OCI-LY1 (cell line): ENCODE data around the gene KIAA0040.

Source experiments
- H2AFZ ChIP-seq: fragments of 200-600 bp; sonication (generic), shearing (Covaris generic); 2 replicates; pipeline ENCODE4 v1.6.0; 2014; ENCODE audit warnings: antibody characterized with exemption, mild to moderate bottlenecking, low read length
- H3F3A ChIP-seq: fragments of 200-600 bp; sonication (generic), shearing (Covaris generic); 2 replicates; pipeline ENCODE4 v1.6.0; 2014; ENCODE audit warnings: mild to moderate bottlenecking, antibody characterized with exemption, low read length, moderate library complexity; ENCODE audit not compliant: insufficient read depth
- H3K27ac ChIP-seq: fragments of 200-600 bp; sonication (generic); 2 replicates; pipeline ENCODE4 v1.5.1; 2014; ENCODE audit warnings: low read length, mixed run types, mild to moderate bottlenecking, low read depth; ENCODE audit not compliant: poor library complexity, severe bottlenecking
- H3K27me3 ChIP-seq: fragments of 200-600 bp; sonication (generic); 2 replicates; pipeline ENCODE4 v1.6.0; 2014; ENCODE audit warnings: antibody characterized with exemption, mild to moderate bottlenecking, low read length, moderate library complexity; ENCODE audit not compliant: insufficient read depth
- H3K36me3 ChIP-seq: fragments of 200-600 bp; sonication (generic); 2 replicates; pipeline ENCODE4 v1.6.1; 2014; ENCODE audit warnings: mild to moderate bottlenecking, antibody characterized with exemption, low read length, moderate library complexity, mixed read lengths; ENCODE audit not compliant: insufficient read depth
- H3K4me1 ChIP-seq: fragments of 200-600 bp; sonication (generic); 2 replicates; pipeline ENCODE4 v1.5.1; 2014; ENCODE audit warnings: mild to moderate bottlenecking, low read length, moderate library complexity; ENCODE audit not compliant: insufficient read depth, severe bottlenecking
- H3K4me2 ChIP-seq: fragments of 200-600 bp; sonication (generic), shearing (Covaris generic); 2 replicates; pipeline ENCODE4 v1.6.1; 2014; ENCODE audit warnings: low read length
- H3K4me3 ChIP-seq: fragments of 200-600 bp; sonication (generic); 2 replicates; pipeline ENCODE4 v1.5.1; 2014; ENCODE audit warnings: low read length, low read depth, mild to moderate bottlenecking, mixed read lengths; ENCODE audit not compliant: poor library complexity, severe bottlenecking
- H3K79me2 ChIP-seq: fragments of 200-600 bp; shearing (Covaris generic); 2 replicates; pipeline ENCODE4 v1.6.1; 2016; ENCODE audit warnings: mixed run types, low read length, mixed read lengths; ENCODE audit not compliant: insufficient read depth
- H3K9ac ChIP-seq: fragments of 200-600 bp; sonication (generic), shearing (Covaris generic); 2 replicates; pipeline ENCODE4 v1.6.1; 2014; ENCODE audit warnings: mild to moderate bottlenecking, low read length, mixed read lengths
- H3K9me2 ChIP-seq: fragments of 200-600 bp; sonication (generic), shearing (Covaris generic); 2 replicates; pipeline ENCODE4 v1.6.1; 2014; ENCODE audit warnings: low read depth, mild to moderate bottlenecking, low read length, mixed read lengths
- H3K9me3 ChIP-seq: fragments of 200-600 bp; shearing (Covaris generic); 2 replicates; pipeline ENCODE4 v1.6.1; 2014; ENCODE audit warnings: low read length, mixed read lengths
- H4K20me1 ChIP-seq: fragments of 200-600 bp; sonication (generic), shearing (Covaris generic); 2 replicates; pipeline ENCODE4 v1.6.0; 2016; ENCODE audit warnings: mild to moderate bottlenecking, low read length; ENCODE audit not compliant: insufficient read depth
- EZH2 ChIP-seq: fragments of 200-600 bp; sonication (generic), shearing (Covaris generic); IDR thresholded peaks from 2 replicates; pipeline ENCODE4 v1.8.0; 2017; ENCODE audit warnings: borderline replicate concordance, mixed run types, mild to moderate bottlenecking, antibody characterized with exemption, low read length, moderate library complexity, mixed read lengths
- TF ChIP-seq, protein P1 (sequence below): fragments of 200-600 bp; sonication (generic), shearing (Covaris generic); IDR thresholded peaks from 2 replicates; pipeline ENCODE4 v1.5.1; 2017; ENCODE audit warnings: mild to moderate bottlenecking, antibody characterized with exemption, low read length, moderate library complexity, mixed read lengths

The KIAA0040 gene

DNA sequence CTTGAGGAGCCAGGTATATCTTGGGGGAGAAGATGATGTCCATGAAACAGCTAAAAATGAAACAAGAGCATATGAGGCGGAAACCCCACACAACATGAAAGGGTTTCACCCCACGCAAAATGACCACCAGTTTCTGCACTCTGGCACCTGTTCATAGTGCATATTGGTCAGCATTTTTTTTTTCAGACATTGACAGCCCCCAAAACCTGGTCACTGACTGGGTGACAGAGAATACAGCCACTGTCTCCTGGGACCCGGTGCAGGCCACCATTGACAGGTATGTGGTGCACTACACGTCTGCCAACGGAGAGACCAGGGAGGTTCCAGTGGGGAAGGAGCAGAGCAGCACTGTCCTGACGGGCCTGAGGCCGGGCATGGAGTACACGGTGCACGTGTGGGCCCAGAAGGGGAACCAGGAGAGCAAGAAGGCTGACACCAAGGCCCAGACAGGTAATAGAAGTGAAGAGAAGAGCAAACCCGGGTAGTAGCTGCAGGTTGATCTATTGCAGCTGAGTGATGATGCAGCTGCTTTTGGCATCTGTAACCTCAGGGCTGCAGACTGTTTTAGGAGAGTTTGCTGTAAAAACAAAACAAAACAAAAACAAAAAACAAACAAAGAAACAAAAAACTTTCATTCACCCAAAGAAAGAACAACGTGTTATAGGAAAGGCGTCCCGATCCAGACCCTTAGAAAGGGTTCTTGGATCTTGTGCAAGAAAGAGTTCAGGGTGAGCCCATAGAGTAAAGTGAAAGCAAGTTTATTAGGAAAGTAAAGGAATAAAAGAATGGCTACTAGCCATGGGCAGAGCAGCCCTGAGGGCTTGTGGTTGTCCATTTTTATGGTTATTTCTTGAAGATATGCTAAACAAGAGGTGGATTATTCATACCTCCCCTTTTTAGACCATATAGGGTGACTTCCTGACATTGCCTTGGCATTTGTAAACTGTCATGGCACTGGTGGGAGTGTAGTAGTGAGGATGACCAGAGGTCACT, 73.9 kb downstream of the KIAA0040 start:
- no peak overlapping the region for H2AFZ ChIP-seq
- H3K9me2 ChIP-seq, result no peaks in the 10 kb centered on the region
- H3K4me3 ChIP-seq, result no peak overlapping the region
- no peaks in the 10 kb centered on the region for H3K9me3 ChIP-seq
- TF ChIP-seq, protein P1, sequence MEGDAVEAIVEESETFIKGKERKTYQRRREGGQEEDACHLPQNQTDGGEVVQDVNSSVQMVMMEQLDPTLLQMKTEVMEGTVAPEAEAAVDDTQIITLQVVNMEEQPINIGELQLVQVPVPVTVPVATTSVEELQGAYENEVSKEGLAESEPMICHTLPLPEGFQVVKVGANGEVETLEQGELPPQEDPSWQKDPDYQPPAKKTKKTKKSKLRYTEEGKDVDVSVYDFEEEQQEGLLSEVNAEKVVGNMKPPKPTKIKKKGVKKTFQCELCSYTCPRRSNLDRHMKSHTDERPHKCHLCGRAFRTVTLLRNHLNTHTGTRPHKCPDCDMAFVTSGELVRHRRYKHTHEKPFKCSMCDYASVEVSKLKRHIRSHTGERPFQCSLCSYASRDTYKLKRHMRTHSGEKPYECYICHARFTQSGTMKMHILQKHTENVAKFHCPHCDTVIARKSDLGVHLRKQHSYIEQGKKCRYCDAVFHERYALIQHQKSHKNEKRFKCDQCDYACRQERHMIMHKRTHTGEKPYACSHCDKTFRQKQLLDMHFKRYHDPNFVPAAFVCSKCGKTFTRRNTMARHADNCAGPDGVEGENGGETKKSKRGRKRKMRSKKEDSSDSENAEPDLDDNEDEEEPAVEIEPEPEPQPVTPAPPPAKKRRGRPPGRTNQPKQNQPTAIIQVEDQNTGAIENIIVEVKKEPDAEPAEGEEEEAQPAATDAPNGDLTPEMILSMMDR, result no peak
- TF ChIP-seq EZH2, result no peak
- H3F3A ChIP-seq, result no peaks in the 10 kb centered on the region
- no peaks in the 10 kb centered on the region for H4K20me1 ChIP-seq
- no peak overlapping the region for H3K27ac ChIP-seq
- no peak overlapping the region for H3K4me2 ChIP-seq
- no peaks in the 10 kb centered on the region for H3K4me1 ChIP-seq
- no peaks in the 10 kb centered on the region for H3K36me3 ChIP-seq
- no peaks in the 10 kb centered on the region for H3K27me3 ChIP-seq
- no peak overlapping the region for H3K9ac ChIP-seq
- H3K79me2 ChIP-seq, result no peaks in the 10 kb centered on the region

- no peaks in the 10 kb centered on the region for H3K79me2 ChIP-seq
- no peak overlapping the region for H2AFZ ChIP-seq
- TF ChIP-seq EZH2, result no peak
- TF ChIP-seq, protein P1, result no peak
Measured at GRCh38 chr1:175116903-175117302, 75.7 kb downstream of the KIAA0040 start.

GRCh38 chr1:175116210-175116798, 76.3 kb downstream of the KIAA0040 start:
- H3K4me1 ChIP-seq, result no peaks in the 10 kb centered on the region
- H3K79me2 ChIP-seq, result no peaks in the 10 kb centered on the region
- no peaks in the 10 kb centered on the region for H3K36me3 ChIP-seq
- H3F3A ChIP-seq, result no peaks in the 10 kb centered on the region
- H2AFZ ChIP-seq, result no peak overlapping the region
- H3K4me2 ChIP-seq, result no peak overlapping the region
- H3K9ac ChIP-seq, result no peak overlapping the region
- no peaks in the 10 kb centered on the region for H3K9me3 ChIP-seq
- no peaks in the 10 kb centered on the region for H3K27me3 ChIP-seq
- no peak overlapping the region for H3K4me3 ChIP-seq
- H4K20me1 ChIP-seq, result no peaks in the 10 kb centered on the region
- no peaks in the 10 kb centered on the region for H3K9me2 ChIP-seq
- H3K27ac ChIP-seq, result no peak overlapping the region
- TF ChIP-seq, protein P1, result no peak
- no peak for TF ChIP-seq EZH2

More at GRCh38 chr1:175116903-175117302, 75.7 kb downstream of the KIAA0040 start:
- Histone ChIP-seq H3K4me1 (no peaks in the 10 kb centered on the region), H3K9me2 (no peaks in the 10 kb centered on the region), H3K9me3 (no peaks in the 10 kb centered on the region), H3K4me2 (no peak overlapping the region), H3K27me3 (no peaks in the 10 kb centered on the region), H3K27ac (no peak overlapping the region), H3F3A (no peaks in the 10 kb centered on the region), H4K20me1 (no peaks in the 10 kb centered on the region), H3K9ac (no peak overlapping the region), H3K4me3 (no peak overlapping the region), H3K36me3 (no peaks in the 10 kb centered on the region)
